NCI-H226 (cell line): ENCODE results near the gene C16orf89.
"Not testable (repeated sequence)": the region's sequence is repeated elsewhere in the genome, so short reads cannot be mapped to it uniquely, and the experiment has no call there.

Source experiments
- DNase-seq: peaks from one replicate; pipeline ENCODE4 v3.0.0-alpha.2; 2015

The C16orf89 gene

GRCh38 chr16:5065813-5066212 lies at the start of gene C16orf89:
Gene C16orf89 (minus strand): TSS chr16:5065956. CDS start chr16:5065908, 48 bp downstream.
- no peak for DNase-seq

GRCh38 chr16:5110933-5111332 lies 45.2 kb upstream of the C16orf89 start:
- DNase-seq: not testable (repeated sequence)

GRCh38 chr16:5108505-5109158 lies 42.9 kb upstream of the C16orf89 start:
- DNase-seq: no peak

GRCh38 chr16:5105039-5105438 lies 39.3 kb upstream of the C16orf89 start:
- DNase-seq: not testable (repeated sequence)

GRCh38 chr16:5103296-5104032 lies 37.7 kb upstream of the C16orf89 start:
- not testable (repeated sequence) for DNase-seq

- DNase-seq: not testable (repeated sequence)
These were observed 33.4 kb upstream of the C16orf89 start for GRCh38 chr16:5099174-5099573.

- peak; percentile 64 for DNase-seq
These were observed 32.7 kb upstream of the C16orf89 start for GRCh38 chr16:5098221-5099159.

- DNase-seq: peak; percentile 96
These were observed 31.9 kb upstream of the C16orf89 start, which contains the start of gene EEF2KMT for GRCh38 chr16:5097470-5098220. Gene EEF2KMT (minus strand): TSS chr16:5097795. CDS start chr16:5097739, 56 bp downstream.

- not testable (repeated sequence) for DNase-seq
These were observed 31.3 kb upstream of the C16orf89 start for GRCh38 chr16:5097061-5097469.

- DNase-seq: not testable (repeated sequence)
These were observed 30.8 kb upstream of the C16orf89 start for GRCh38 chr16:5096437-5097060.

- not testable (repeated sequence) for DNase-seq
These were observed 29.5 kb upstream of the C16orf89 start for GRCh38 chr16:5095145-5095830.

- not testable (repeated sequence) for DNase-seq
These were observed 28.0 kb upstream of the C16orf89 start for GRCh38 chr16:5093746-5094145.

- DNase-seq: not testable (repeated sequence)
These were observed 27.3 kb upstream of the C16orf89 start for GRCh38 chr16:5093081-5093480.

- DNase-seq: not testable (repeated sequence)
These were observed 24.8 kb upstream of the C16orf89 start for GRCh38 chr16:5090592-5090991.

- DNase-seq: not testable (repeated sequence)
These were observed 24.3 kb upstream of the C16orf89 start for GRCh38 chr16:5089911-5090555.

- not testable (repeated sequence) for DNase-seq
These were observed 23.2 kb upstream of the C16orf89 start for GRCh38 chr16:5088936-5089335.

GRCh38 chr16:5088086-5088790 lies 22.5 kb upstream of the C16orf89 start:
- not testable (repeated sequence) for DNase-seq

- not testable (repeated sequence) for DNase-seq
These were observed 20.0 kb upstream of the C16orf89 start for GRCh38 chr16:5085716-5086115.

- DNase-seq: peak; percentile 16
These were observed 19.0 kb upstream of the C16orf89 start for GRCh38 chr16:5084802-5085201.
